Measurements from ENCODE around the gene GLT8D2. TPM values are rescaled to one million over a fixed set of nuclear protein-coding genes. Genes with fewer than 3 reads are reported as not detected.
A peak's percentile ranks its signal among the peaks of the same experiment; 100 is the strongest.

Gene GLT8D2
- total and polyA plus RNA-seq, 7 donors: 1.6 to 53.2 (median 12.5) TPM

- Histone ChIP-seq H3K36me3 (no peaks in the 10 kb centered on the region), H3K9me3 (no peaks in the 10 kb centered on the region), H3K4me3 (no peak overlapping the region), H3K27ac (no peak overlapping the region), H3K4me1 (peaks cover 0 to 11% (median 5%) of the 10 kb centered on the region in 4 donors), H3K27me3 (no peaks in the 10 kb centered on the region)
- TF ChIP-seq POLR2A (IDR thresholded peaks at IDR 0.05) (no peak), POLR2AphosphoS5 (IDR thresholded peaks at IDR 0.05) (no peak)
- DNase-seq: no peak
- WGBS, 2 donors: 62 to 79% methylated on average over 2 of the region's 2 CpGs
- intact Hi-C loops (cut with DNase I): no loop called here
These were observed 46.4 kb downstream of the GLT8D2 start for GRCh38 chr12:104003596-104003995.

DNA sequence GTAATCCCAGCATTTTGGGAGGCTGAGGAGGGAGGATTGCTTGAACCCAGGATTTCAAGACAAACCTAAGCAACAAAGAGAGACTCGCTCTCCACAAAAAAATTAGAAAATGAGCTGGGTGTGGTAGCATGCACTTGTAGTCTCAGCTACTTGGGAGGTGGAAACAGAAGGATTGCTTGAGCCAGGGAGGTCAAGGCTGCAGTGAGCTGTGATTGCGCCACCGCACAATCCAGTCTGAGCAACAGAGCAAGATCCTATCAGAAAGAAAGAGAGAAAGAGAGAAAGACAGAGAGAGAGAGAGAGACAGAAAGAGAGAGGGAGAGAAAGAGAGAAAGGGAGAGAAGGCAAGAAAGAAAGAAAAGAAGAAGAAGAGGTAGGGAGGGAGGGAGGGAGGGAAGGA, 47.3 kb downstream of the GLT8D2 start:
- H3K4me3 ChIP-seq: no peak overlapping the region
- peaks cover 0 to 11% (median 5%) of the 10 kb centered on the region in 4 donors for H3K4me1 ChIP-seq
- intact Hi-C loops (cut with DNase I): no loop called here
- 94 to 96% methylated on average over 3 of the region's 3 CpGs for WGBS, 2 donors
- H3K27ac ChIP-seq: no peak overlapping the region
- no peak for TF ChIP-seq POLR2AphosphoS5 (IDR thresholded peaks at IDR 0.05)
- no peak for TF ChIP-seq POLR2A (IDR thresholded peaks at IDR 0.05)
- TF ChIP-seq, protein P1, sequence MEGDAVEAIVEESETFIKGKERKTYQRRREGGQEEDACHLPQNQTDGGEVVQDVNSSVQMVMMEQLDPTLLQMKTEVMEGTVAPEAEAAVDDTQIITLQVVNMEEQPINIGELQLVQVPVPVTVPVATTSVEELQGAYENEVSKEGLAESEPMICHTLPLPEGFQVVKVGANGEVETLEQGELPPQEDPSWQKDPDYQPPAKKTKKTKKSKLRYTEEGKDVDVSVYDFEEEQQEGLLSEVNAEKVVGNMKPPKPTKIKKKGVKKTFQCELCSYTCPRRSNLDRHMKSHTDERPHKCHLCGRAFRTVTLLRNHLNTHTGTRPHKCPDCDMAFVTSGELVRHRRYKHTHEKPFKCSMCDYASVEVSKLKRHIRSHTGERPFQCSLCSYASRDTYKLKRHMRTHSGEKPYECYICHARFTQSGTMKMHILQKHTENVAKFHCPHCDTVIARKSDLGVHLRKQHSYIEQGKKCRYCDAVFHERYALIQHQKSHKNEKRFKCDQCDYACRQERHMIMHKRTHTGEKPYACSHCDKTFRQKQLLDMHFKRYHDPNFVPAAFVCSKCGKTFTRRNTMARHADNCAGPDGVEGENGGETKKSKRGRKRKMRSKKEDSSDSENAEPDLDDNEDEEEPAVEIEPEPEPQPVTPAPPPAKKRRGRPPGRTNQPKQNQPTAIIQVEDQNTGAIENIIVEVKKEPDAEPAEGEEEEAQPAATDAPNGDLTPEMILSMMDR (IDR thresholded peaks at IDR 0.05): no peak
- TF ChIP-seq EP300 (IDR thresholded peaks at IDR 0.05): no peak
- no peaks in the 10 kb centered on the region for H3K9me3 ChIP-seq
- H3K36me3 ChIP-seq: no peaks in the 10 kb centered on the region
- no peaks in the 10 kb centered on the region for H3K27me3 ChIP-seq
- no peak for DNase-seq

DNA sequence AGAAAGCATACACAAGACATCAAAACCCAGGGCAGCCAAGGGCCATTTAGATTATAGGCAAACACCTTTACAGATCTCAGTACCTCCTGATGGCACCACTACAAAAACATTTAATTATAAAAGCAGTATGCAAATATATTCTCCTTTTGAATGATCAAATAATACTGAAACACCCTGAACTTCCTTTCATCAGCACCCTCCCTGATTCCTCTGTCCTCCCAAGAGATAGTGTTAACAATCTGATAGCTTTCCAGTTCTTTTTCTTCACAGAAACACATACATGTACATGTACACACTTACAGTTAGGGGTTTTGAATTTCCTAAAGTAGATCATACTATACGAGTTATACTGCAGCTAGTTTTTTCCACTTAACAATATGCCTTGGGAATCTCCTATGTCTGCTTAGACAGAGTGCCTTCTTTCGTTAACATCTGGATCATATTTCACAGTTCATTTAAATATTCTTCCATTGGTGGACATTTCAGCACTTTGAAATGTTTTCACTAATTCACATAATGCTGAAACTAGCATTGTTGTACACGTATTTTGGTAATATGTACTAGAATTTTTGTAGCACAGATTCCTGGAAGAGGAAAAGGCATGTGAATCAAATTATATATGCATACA, 49.1 kb downstream of the GLT8D2 start:
- TF ChIP-seq POLR2AphosphoS5 (IDR thresholded peaks at IDR 0.05): no peak
- TF ChIP-seq, protein P1 (IDR thresholded peaks at IDR 0.05): no peak
- no peak for TF ChIP-seq EP300 (IDR thresholded peaks at IDR 0.05)
- TF ChIP-seq POLR2A (IDR thresholded peaks at IDR 0.05): no peak
- 60 to 71% methylated on average over 3 of the region's 3 CpGs for WGBS, 2 donors
- peaks cover 0 to 7% (median 0%) of the 10 kb centered on the region in 4 donors for H3K4me1 ChIP-seq
- no peak overlapping the region for H3K27ac ChIP-seq
- no peak overlapping the region for H3K4me3 ChIP-seq
- H3K27me3 ChIP-seq: no peaks in the 10 kb centered on the region
- no peaks in the 10 kb centered on the region for H3K9me3 ChIP-seq
- DNase-seq: no peak
- intact Hi-C loops (cut with DNase I): no loop called here
- H3K36me3 ChIP-seq: no peaks in the 10 kb centered on the region

- no peaks in the 10 kb centered on the region for H3K36me3 ChIP-seq
- TF ChIP-seq, protein P1 (IDR thresholded peaks at IDR 0.05): no peak
- TF ChIP-seq POLR2A (IDR thresholded peaks at IDR 0.05): no peak
- TF ChIP-seq EP300 (IDR thresholded peaks at IDR 0.05): no peak
- no peak for TF ChIP-seq POLR2AphosphoS5 (IDR thresholded peaks at IDR 0.05)
- no peaks in the 10 kb centered on the region for H3K9me3 ChIP-seq
- WGBS, 2 donors: 85 to 87% methylated on average over 5 of the region's 5 CpGs
- intact Hi-C loops (cut with DNase I): no loop called here
- peaks cover 0 to 7% (median 0%) of the 10 kb centered on the region in 4 donors for H3K4me1 ChIP-seq
- H3K27ac ChIP-seq: no peak overlapping the region
- DNase-seq: no peak
- H3K4me3 ChIP-seq: no peak overlapping the region
- no peaks in the 10 kb centered on the region for H3K27me3 ChIP-seq
These were observed 51.0 kb downstream of the GLT8D2 start for GRCh38 chr12:103998976-103999375.

GRCh38 chr12:103997286-103997900, 52.6 kb downstream of the GLT8D2 start:
- peak; percentile 88 for DNase-seq
- 69 to 78% methylated on average over 16 of the region's 16 CpGs for WGBS, 2 donors
- Histone ChIP-seq H3K27ac (peak overlapping the region in 3 of 4 donors; percentile 28 to 56 (median 39)), H3K4me3 (no peak overlapping the region), H3K27me3 (no peaks in the 10 kb centered on the region), H3K9me3 (no peaks in the 10 kb centered on the region), H3K36me3 (peaks cover 0 to 6% (median 0%) of the 10 kb centered on the region in 4 donors), H3K4me1 (peaks cover 0 to 7% (median 0%) of the 10 kb centered on the region in 4 donors)
- intact Hi-C loops (cut with DNase I): no loop called here
- TF ChIP-seq POLR2A (IDR thresholded peaks at IDR 0.05): no peak
- TF ChIP-seq, protein P1 (IDR thresholded peaks at IDR 0.05): no peak
- no peak for TF ChIP-seq EP300 (IDR thresholded peaks at IDR 0.05)
- no peak for TF ChIP-seq POLR2AphosphoS5 (IDR thresholded peaks at IDR 0.05)
